Vagina (tissue), 2 donors: ENCODE results near the gene B4GALT2. TPM values are rescaled to one million over a fixed set of nuclear protein-coding genes. Genes with fewer than 3 reads are reported as not detected.

Experiments used
- DNase-seq, 2 donors: peaks; one replicate each; pipeline ENCODE4 v3.0.0-alpha.2; 2017; ENCODE audit errors: extremely low spot score in 2 of 2
- H3K27ac ChIP-seq: fragments of 200-600 bp; sonication (generic); one replicate; pipeline ENCODE4 v1.5.1; 2019
- H3K27me3 ChIP-seq: fragments of 200-600 bp; sonication (generic); one replicate; pipeline ENCODE4 v1.5.1; 2019
- H3K36me3 ChIP-seq, 2 donors: fragments of 200-600 bp; sonication (generic); one replicate each; pipeline ENCODE4 v1.5.1; 2017 to 2019
- H3K4me1 ChIP-seq: fragments of 200-600 bp; sonication (generic); one replicate; pipeline ENCODE4 v1.5.1; 2019
- H3K4me3 ChIP-seq, 2 donors: fragments of 200-600 bp; sonication (generic); 1 replicate in 1 of 2; 2 replicates in 1 of 2; pipeline ENCODE4 v1.5.1; 2016 to 2019
- H3K9me3 ChIP-seq: fragments of 200-600 bp; sonication (generic); one replicate; pipeline ENCODE4 v1.5.1; 2019
- POLR2A ChIP-seq, 2 donors: fragments of 450-650 bp; IDR thresholded peaks; one replicate each; pipeline ENCODE4 v1.6.1; 2017; ENCODE audit warnings: antibody characterized with exemption in 2 of 2, mild to moderate bottlenecking in 2 of 2, moderate library complexity in 2 of 2
- POLR2AphosphoS5 ChIP-seq, 2 donors: sonication (generic); formaldehyde crosslinking; IDR thresholded peaks; one replicate each; pipeline ENCODE4 v1.9.0; 2017; ENCODE audit warnings: antibody characterized with exemption in 2 of 2, mild to moderate bottlenecking in 2 of 2, low read depth in 1 of 2; ENCODE audit not compliant: insufficient read depth in 1 of 2
- intact Hi-C: fragments of 100-400 bp; cut with DNase I; formaldehyde crosslinking; loops from one replicate; pipeline ENCODE4 v1.15.1; 2023
- total RNA-seq: library from RNA; depleted of rRNA; stranded (reverse); fragments of >200 nt; gene quantifications from one replicate; pipeline ENCODE4 v1.2.3, GENCODE V29; 2016
- TF ChIP-seq, protein P1 (sequence below), 3 experiments: fragments of 450-650 bp in 2 of 3; fragments of 200-600 bp in 1 of 3; sonication (generic) in 1 of 3; IDR thresholded peaks; one replicate each; pipeline ENCODE4 v1.5.1; 2017 to 2019; ENCODE audit warnings: antibody characterized with exemption in 3 of 3, mild to moderate bottlenecking in 2 of 3, moderate library complexity in 2 of 3

B4GALT2 gene
- total RNA-seq, 1 donor from 2014 or later = 31.4 TPM

DNA sequence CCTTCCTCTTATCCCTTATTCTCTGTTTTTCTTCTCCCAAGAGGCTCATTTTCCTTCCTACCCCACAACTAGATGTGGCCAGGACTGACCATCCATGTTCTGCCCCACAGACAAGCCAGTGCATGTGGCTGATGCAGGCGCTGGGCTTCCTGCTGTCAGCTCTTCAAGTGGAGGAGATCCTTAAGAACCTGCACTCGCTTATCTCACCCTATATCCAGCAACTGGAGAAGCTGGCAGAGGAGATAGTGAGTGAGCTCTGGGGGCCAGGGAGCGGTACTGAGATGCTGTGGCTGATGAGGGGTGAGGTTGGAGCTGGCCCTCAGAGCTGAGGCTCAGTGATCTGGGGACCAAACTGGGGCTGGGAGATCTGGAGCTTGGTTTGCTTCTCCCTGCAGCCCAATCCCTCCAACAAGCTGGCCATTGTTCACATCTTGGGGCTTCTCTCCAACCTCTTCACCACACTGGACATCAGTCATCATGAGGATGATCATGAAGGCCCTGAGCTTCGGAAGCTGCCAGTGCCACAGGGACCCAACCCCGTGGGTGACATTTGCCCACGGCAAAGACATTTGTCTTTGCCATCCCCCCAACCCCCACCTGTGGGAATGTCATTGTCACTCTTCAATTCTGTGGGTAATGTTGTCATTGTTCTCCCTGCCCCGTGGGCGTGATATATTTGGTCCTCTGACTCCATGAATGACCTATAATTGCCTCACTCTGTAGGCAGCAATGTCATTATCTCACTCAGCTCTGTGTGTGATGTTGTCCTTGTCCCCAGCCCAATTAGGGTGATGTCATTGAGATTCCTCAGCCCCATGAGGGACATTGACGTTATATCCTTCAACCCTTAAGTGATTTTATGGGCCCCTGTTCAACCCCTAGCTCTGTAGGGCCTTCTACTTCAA is 20.4 kb upstream of the B4GALT2 start:
- DNase-seq = no peak
- Histone ChIP-seq H3K4me3 (no peak overlapping the region), H3K36me3 (peaks cover 0 to 42% of the 10 kb centered on the region in 2 donors), H3K27me3 (no peaks in the 10 kb centered on the region), H3K27ac (no peak overlapping the region), H3K4me1 (no peaks in the 10 kb centered on the region), H3K9me3 (no peaks in the 10 kb centered on the region)
- TF ChIP-seq POLR2A (IDR thresholded peaks at IDR 0.05) (no peak), POLR2AphosphoS5 (IDR thresholded peaks at IDR 0.05; ENCODE audit: insufficient read depth in 1 of 2, low read depth in 1 of 2) (no peak)
- TF ChIP-seq, protein P1, sequence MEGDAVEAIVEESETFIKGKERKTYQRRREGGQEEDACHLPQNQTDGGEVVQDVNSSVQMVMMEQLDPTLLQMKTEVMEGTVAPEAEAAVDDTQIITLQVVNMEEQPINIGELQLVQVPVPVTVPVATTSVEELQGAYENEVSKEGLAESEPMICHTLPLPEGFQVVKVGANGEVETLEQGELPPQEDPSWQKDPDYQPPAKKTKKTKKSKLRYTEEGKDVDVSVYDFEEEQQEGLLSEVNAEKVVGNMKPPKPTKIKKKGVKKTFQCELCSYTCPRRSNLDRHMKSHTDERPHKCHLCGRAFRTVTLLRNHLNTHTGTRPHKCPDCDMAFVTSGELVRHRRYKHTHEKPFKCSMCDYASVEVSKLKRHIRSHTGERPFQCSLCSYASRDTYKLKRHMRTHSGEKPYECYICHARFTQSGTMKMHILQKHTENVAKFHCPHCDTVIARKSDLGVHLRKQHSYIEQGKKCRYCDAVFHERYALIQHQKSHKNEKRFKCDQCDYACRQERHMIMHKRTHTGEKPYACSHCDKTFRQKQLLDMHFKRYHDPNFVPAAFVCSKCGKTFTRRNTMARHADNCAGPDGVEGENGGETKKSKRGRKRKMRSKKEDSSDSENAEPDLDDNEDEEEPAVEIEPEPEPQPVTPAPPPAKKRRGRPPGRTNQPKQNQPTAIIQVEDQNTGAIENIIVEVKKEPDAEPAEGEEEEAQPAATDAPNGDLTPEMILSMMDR (IDR thresholded peaks at IDR 0.05) = no peak
- intact Hi-C loops = no loop called here

- TF ChIP-seq POLR2A (IDR thresholded peaks at IDR 0.05) = no peak
- TF ChIP-seq, protein P1 (IDR thresholded peaks at IDR 0.05) = no peak
- H3K4me1 ChIP-seq = no peaks in the 10 kb centered on the region
- H3K27ac ChIP-seq = no peak overlapping the region
- H3K36me3 ChIP-seq = peaks cover 0 to 42% of the 10 kb centered on the region in 2 donors
- H3K27me3 ChIP-seq = no peaks in the 10 kb centered on the region
- no peak for DNase-seq
- intact Hi-C loops = no loop called here
- no peaks in the 10 kb centered on the region for H3K9me3 ChIP-seq
- H3K4me3 ChIP-seq = no peak overlapping the region
These were observed 18.2 kb upstream of the B4GALT2 start for GRCh38 chr1:43960798-43961197.

DNA sequence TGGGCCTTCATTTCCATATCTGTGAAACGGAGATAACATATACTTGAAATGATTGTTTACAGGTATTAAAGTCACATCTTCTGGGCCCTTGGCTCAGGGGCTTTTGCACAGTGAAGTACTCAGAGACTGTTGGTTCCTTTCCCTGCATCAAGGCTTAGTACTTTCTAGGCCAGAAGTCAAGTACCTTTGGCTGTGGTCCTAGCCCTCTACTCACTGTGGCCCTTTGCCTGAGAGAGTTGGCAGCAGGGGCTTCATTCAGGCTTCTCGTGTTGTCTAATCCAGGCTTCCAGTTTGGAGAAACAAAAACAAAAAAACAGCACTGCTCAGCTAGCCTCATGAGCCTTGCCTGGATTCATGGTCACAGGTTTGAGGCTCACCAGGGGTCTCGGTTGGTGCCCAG is 17.3 kb upstream of the B4GALT2 start:
- DNase-seq = no peak
- H3K4me3 ChIP-seq = no peak overlapping the region
- H3K27me3 ChIP-seq = no peaks in the 10 kb centered on the region
- no peaks in the 10 kb centered on the region for H3K9me3 ChIP-seq
- no peaks in the 10 kb centered on the region for H3K4me1 ChIP-seq
- no peak for TF ChIP-seq POLR2A (IDR thresholded peaks at IDR 0.05)
- TF ChIP-seq POLR2AphosphoS5 (IDR thresholded peaks at IDR 0.05; ENCODE audit: insufficient read depth in 1 of 2, low read depth in 1 of 2) = no peak
- TF ChIP-seq, protein P1 (IDR thresholded peaks at IDR 0.05) = no peak
- H3K36me3 ChIP-seq = peaks cover 0 to 42% of the 10 kb centered on the region in 2 donors
- intact Hi-C loops = no loop called here
- H3K27ac ChIP-seq = no peak overlapping the region

GRCh38 chr1:43962324-43962723 is 16.7 kb upstream of the B4GALT2 start:
- Histone ChIP-seq H3K4me1 (no peaks in the 10 kb centered on the region), H3K27ac (no peak overlapping the region), H3K4me3 (no peak overlapping the region), H3K36me3 (peaks cover 0 to 36% of the 10 kb centered on the region in 2 donors), H3K9me3 (no peaks in the 10 kb centered on the region), H3K27me3 (no peaks in the 10 kb centered on the region)
- TF ChIP-seq, protein P1 (IDR thresholded peaks at IDR 0.05) = no peak
- intact Hi-C loops = no loop called here
- no peak for DNase-seq

- intact Hi-C loops = no loop called here
- Histone ChIP-seq H3K27ac (no peak overlapping the region), H3K9me3 (no peaks in the 10 kb centered on the region), H3K36me3 (peaks cover 0 to 29% of the 10 kb centered on the region in 2 donors), H3K4me1 (no peaks in the 10 kb centered on the region), H3K4me3 (no peak overlapping the region), H3K27me3 (no peaks in the 10 kb centered on the region)
- TF ChIP-seq, protein P1 (IDR thresholded peaks at IDR 0.05) = no peak
- TF ChIP-seq POLR2A (IDR thresholded peaks at IDR 0.05) = no peak
- no peak for TF ChIP-seq POLR2AphosphoS5 (IDR thresholded peaks at IDR 0.05; ENCODE audit: insufficient read depth in 1 of 2, low read depth in 1 of 2)
- DNase-seq = no peak
These were observed 16.0 kb upstream of the B4GALT2 start for GRCh38 chr1:43963006-43963405.
